ENCODE results near the gene GSPT1. TPM values are rescaled to one million over a fixed set of nuclear protein-coding genes. Genes with fewer than 3 reads are reported as not detected.
"Not testable (repeated sequence)": the region's sequence is repeated elsewhere in the genome, so short reads cannot be mapped to it uniquely, and the experiment has no call there.

Gene GSPT1
- total RNA-seq, 1 donor from 2014 or later, result 91.3 TPM

DNA sequence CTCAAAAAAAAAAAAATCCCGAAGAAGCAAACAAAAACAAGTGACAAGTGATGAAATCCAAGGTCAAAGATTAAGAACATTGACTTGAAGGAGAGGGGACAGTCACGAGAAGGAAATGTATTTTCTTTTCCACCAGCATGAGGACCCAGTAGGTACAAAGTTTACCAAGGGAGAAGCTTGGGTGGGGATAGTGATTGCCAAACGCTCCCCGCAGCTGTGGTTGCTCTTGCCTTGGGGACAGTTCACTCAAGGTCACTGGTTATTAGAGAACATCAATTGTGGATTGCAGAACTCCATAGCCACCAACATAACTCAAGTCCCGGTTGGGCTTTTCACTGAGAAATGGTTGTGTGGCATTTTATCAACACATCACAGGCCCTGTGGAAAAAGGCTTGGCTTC lies 91.4 kb downstream of the GSPT1 start:
- TF ChIP-seq, protein P1, sequence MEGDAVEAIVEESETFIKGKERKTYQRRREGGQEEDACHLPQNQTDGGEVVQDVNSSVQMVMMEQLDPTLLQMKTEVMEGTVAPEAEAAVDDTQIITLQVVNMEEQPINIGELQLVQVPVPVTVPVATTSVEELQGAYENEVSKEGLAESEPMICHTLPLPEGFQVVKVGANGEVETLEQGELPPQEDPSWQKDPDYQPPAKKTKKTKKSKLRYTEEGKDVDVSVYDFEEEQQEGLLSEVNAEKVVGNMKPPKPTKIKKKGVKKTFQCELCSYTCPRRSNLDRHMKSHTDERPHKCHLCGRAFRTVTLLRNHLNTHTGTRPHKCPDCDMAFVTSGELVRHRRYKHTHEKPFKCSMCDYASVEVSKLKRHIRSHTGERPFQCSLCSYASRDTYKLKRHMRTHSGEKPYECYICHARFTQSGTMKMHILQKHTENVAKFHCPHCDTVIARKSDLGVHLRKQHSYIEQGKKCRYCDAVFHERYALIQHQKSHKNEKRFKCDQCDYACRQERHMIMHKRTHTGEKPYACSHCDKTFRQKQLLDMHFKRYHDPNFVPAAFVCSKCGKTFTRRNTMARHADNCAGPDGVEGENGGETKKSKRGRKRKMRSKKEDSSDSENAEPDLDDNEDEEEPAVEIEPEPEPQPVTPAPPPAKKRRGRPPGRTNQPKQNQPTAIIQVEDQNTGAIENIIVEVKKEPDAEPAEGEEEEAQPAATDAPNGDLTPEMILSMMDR (IDR thresholded peaks at IDR 0.05), result no peak
- Mint-ChIP-seq H3K27ac (ENCODE audit: unreplicated experiment) (peak overlapping the region; percentile 60), H3K4me1 (ENCODE audit: unreplicated experiment) (peaks cover 11% of the 10 kb centered on the region), H3K27me3 (ENCODE audit: unreplicated experiment) (no peaks in the 10 kb centered on the region), H3K36me3 (ENCODE audit: unreplicated experiment) (no peaks in the 10 kb centered on the region), H3K4me3 (ENCODE audit: unreplicated experiment) (no peak overlapping the region), H3K9me3 (ENCODE audit: unreplicated experiment) (no peaks in the 10 kb centered on the region)
- DNase-seq (ENCODE audit: extremely low spot score, unreplicated experiment), result no peak

DNA sequence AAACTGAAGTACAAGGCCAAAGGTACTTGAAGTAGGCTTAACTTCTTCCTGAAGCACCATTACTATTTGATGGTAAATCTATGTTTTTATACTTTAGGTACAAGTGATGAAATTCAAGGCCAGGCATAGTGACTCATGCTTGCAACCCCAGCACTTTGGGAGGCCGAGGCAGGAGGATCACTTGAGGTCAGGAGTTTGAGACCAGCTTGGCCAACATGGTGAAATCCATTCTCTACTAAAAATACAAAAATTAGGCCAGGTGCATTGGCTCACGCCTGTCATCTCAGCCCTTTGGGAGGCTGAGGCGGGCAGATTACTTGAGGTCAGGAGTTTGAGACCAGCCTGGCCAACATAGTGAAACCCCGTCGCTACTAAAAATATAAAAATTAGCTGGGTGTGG lies 92.1 kb downstream of the GSPT1 start:
- H3K27me3 Mint-ChIP-seq (ENCODE audit: unreplicated experiment); H3K4me3 Mint-ChIP-seq (ENCODE audit: unreplicated experiment); H3K9me3 Mint-ChIP-seq (ENCODE audit: unreplicated experiment); DNase-seq (ENCODE audit: extremely low spot score, unreplicated experiment); H3K36me3 Mint-ChIP-seq (ENCODE audit: unreplicated experiment); H3K27ac Mint-ChIP-seq (ENCODE audit: unreplicated experiment): not testable (repeated sequence)
- H3K4me1 Mint-ChIP-seq (ENCODE audit: unreplicated experiment), result peaks cover 11% of the 10 kb centered on the region

DNA sequence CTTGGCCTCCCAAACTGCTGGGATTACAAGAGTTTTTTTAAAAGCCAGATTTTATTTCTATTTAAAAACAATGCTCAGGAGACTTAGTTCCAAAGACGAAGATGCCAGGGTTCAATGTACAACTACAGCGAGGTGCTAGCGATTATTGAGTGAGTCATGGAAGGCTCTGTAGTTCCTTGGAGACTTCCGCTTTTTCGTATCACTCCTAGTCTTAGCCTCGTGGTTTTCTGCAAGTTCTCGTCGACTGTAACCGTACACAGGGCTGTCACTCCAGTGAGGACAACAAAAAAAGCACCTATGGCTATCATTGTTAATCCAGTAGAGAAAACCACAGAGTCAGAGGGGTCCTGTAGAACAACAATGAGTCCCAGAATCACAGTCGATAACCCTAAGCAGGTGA lies 96.0 kb downstream of the GSPT1 start:
- H3K4me3 Mint-ChIP-seq (ENCODE audit: unreplicated experiment), result no peak overlapping the region
- TF ChIP-seq, protein P1 (IDR thresholded peaks at IDR 0.05), result no peak
- H3K36me3 Mint-ChIP-seq (ENCODE audit: unreplicated experiment), result no peaks in the 10 kb centered on the region
- H3K27me3 Mint-ChIP-seq (ENCODE audit: unreplicated experiment), result no peaks in the 10 kb centered on the region
- no peaks in the 10 kb centered on the region for H3K9me3 Mint-ChIP-seq (ENCODE audit: unreplicated experiment)
- peaks cover 10% of the 10 kb centered on the region for H3K4me1 Mint-ChIP-seq (ENCODE audit: unreplicated experiment)
- no peak for DNase-seq (ENCODE audit: extremely low spot score, unreplicated experiment)
- no peak overlapping the region for H3K27ac Mint-ChIP-seq (ENCODE audit: unreplicated experiment)

DNA sequence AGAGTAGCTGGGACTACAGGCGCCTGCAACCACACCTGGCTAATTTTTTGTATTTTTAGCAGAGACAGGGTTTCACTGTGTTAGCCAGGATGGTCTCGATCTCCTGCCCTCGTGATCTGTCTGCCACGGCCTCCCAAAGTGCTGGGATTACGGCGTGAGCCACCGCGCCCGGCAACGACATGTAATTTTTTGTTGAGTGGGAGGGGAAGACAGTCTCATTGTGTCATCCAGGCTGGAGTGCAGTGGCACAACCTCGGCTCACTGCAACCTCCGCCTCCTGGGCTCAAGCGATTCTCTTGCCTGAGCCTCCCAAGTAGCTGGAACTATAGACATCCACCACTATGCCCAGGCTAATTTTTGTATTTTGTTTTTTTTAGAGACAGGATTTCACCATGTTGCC lies 96.8 kb downstream of the GSPT1 start:
- H3K4me3 Mint-ChIP-seq (ENCODE audit: unreplicated experiment); H3K27ac Mint-ChIP-seq (ENCODE audit: unreplicated experiment); H3K27me3 Mint-ChIP-seq (ENCODE audit: unreplicated experiment); H3K9me3 Mint-ChIP-seq (ENCODE audit: unreplicated experiment); H3K36me3 Mint-ChIP-seq (ENCODE audit: unreplicated experiment); DNase-seq (ENCODE audit: extremely low spot score, unreplicated experiment); H3K4me1 Mint-ChIP-seq (ENCODE audit: unreplicated experiment): not testable (repeated sequence)

Other genes starting within 250 kb of the GSPT1 start
- gene SNN, start 247.5 kb downstream of the GSPT1 start, total RNA-seq, result 23.4 and 24.0 TPM in 2 replicates
- 31.9 and 32.3 TPM in 2 replicates for gene TXNDC11, start 173.1 kb downstream of the GSPT1 start, total RNA-seq
- 69.6 and 79.6 TPM in 2 replicates for gene ZC3H7A, start 118.7 kb downstream of the GSPT1 start, total RNA-seq
- 122 and 128 TPM in 2 replicates for gene RSL1D1, start 64.4 kb downstream of the GSPT1 start, total RNA-seq
- gene NPIPB2, start 26.1 kb upstream of the GSPT1 start, total RNA-seq, result 14.0 and 19.7 TPM in 2 replicates
- gene TNFRSF17, start 49.3 kb upstream of the GSPT1 start, total RNA-seq, result not detected in 2 replicates
- 24.0 and 25.1 TPM in 2 replicates for gene SNX29, start 60.8 kb upstream of the GSPT1 start, total RNA-seq

Measured in osteocyte (in vitro differentiated cells).